ENCODE results near the gene PARD3.

DNA sequence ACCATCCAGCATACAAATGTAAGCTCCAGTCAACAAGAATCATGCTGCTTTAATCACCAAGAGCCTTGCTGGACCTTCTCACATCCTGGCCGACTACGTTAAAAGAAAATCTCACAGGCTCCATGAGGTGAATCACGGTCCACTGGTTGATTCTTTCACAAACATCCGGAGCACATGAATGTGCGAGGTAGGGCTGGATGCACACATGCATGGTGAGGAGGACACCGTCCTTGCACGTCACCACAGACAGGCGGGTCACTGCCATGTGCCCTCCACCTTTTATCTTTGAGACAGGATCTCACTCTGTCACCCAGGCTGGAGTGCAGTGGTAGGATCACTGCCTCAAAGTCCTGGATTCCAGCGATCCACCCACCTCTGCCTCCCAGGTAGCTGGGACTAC lies 265.1 kb downstream of the PARD3 start:
- TF ChIP-seq, protein P1, sequence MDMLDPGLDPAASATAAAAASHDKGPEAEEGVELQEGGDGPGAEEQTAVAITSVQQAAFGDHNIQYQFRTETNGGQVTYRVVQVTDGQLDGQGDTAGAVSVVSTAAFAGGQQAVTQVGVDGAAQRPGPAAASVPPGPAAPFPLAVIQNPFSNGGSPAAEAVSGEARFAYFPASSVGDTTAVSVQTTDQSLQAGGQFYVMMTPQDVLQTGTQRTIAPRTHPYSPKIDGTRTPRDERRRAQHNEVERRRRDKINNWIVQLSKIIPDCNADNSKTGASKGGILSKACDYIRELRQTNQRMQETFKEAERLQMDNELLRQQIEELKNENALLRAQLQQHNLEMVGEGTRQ (CRISPR knock-in tag; IDR thresholded peaks at IDR 0.05): no peak
- TF ChIP-seq, protein P2, sequence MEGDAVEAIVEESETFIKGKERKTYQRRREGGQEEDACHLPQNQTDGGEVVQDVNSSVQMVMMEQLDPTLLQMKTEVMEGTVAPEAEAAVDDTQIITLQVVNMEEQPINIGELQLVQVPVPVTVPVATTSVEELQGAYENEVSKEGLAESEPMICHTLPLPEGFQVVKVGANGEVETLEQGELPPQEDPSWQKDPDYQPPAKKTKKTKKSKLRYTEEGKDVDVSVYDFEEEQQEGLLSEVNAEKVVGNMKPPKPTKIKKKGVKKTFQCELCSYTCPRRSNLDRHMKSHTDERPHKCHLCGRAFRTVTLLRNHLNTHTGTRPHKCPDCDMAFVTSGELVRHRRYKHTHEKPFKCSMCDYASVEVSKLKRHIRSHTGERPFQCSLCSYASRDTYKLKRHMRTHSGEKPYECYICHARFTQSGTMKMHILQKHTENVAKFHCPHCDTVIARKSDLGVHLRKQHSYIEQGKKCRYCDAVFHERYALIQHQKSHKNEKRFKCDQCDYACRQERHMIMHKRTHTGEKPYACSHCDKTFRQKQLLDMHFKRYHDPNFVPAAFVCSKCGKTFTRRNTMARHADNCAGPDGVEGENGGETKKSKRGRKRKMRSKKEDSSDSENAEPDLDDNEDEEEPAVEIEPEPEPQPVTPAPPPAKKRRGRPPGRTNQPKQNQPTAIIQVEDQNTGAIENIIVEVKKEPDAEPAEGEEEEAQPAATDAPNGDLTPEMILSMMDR (IDR thresholded peaks at IDR 0.05): no peak
- TF ChIP-seq SP1 (CRISPR knock-in tag; conservative IDR thresholded peaks at IDR 0.05): no peak
- no peak for TF ChIP-seq ETV6 (CRISPR knock-in tag; IDR thresholded peaks at IDR 0.05)
- TF ChIP-seq, protein P3, sequence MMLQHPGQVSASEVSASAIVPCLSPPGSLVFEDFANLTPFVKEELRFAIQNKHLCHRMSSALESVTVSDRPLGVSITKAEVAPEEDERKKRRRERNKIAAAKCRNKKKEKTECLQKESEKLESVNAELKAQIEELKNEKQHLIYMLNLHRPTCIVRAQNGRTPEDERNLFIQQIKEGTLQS (CRISPR knock-in tag; conservative IDR thresholded peaks at IDR 0.05): no peak
- TF ChIP-seq ZNF121 (CRISPR knock-in tag; IDR thresholded peaks at IDR 0.05): no peak
- TF ChIP-seq, protein P4, sequence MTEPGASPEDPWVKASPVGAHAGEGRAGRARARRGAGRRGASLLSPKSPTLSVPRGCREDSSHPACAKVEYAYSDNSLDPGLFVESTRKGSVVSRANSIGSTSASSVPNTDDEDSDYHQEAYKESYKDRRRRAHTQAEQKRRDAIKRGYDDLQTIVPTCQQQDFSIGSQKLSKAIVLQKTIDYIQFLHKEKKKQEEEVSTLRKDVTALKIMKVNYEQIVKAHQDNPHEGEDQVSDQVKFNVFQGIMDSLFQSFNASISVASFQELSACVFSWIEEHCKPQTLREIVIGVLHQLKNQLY (CRISPR knock-in tag; IDR thresholded peaks at IDR 0.05): no peak
- TF ChIP-seq ELF4 (CRISPR knock-in tag; IDR thresholded peaks at IDR 0.05; ENCODE audit: low read depth): no peak
- no peak for TF ChIP-seq SMAD4 (CRISPR knock-in tag; IDR thresholded peaks at IDR 0.05)
- no peak for TF ChIP-seq FOXJ3 (CRISPR knock-in tag; IDR thresholded peaks at IDR 0.05; ENCODE audit: borderline replicate concordance)
- TF ChIP-seq, protein P5, sequence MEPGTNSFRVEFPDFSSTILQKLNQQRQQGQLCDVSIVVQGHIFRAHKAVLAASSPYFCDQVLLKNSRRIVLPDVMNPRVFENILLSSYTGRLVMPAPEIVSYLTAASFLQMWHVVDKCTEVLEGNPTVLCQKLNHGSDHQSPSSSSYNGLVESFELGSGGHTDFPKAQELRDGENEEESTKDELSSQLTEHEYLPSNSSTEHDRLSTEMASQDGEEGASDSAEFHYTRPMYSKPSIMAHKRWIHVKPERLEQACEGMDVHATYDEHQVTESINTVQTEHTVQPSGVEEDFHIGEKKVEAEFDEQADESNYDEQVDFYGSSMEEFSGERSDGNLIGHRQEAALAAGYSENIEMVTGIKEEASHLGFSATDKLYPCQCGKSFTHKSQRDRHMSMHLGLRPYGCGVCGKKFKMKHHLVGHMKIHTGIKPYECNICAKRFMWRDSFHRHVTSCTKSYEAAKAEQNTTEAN (CRISPR knock-in tag; IDR thresholded peaks at IDR 0.05): no peak
- no peak for TF ChIP-seq GTF2I (CRISPR knock-in tag; conservative IDR thresholded peaks at IDR 0.05)
- no peak for TF ChIP-seq ZNF232 (CRISPR knock-in tag; IDR thresholded peaks at IDR 0.05)
